ENCODE results near the gene RAB3GAP2. TPM values are rescaled to one million over a fixed set of nuclear protein-coding genes. Genes with fewer than 3 reads are reported as not detected.

Gene RAB3GAP2
- total and polyA plus RNA-seq, 10 of the 15 experiments (the other 5 are each of a cell fraction or from before 2014, with no cell fraction given) = 11.9 to 51.1 (median 24.4) TPM

DNA sequence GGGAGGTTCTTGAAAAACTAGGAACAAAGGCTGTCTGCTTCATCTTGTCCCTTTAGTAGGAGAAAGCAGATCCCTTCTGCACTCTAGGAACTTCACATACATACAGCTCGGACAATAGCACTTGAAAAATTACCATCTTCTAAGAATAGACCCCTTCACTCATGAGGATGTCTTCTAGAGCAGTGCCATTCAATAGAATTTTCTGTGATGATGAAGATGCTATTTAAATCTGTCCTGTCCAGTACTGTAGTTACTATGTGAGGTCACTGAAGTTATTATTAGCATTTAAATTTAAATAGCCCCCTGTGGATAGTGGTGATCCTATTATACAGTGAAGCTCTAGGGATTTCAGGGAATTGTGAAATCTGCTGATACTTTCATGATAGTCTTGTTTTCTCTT lies 46.4 kb upstream of the RAB3GAP2 start:
- in situ Hi-C loops (cut with MboI) = no loop called here
- Histone ChIP-seq H3K36me3 (ENCODE audit: control insufficient read depth in 2 of 2, insufficient read depth in 2 of 2, low read length in 1 of 2) (no peaks in the 10 kb centered on the region), H2AFZ (ENCODE audit: control insufficient read depth, low read depth, low read length) (no peak overlapping the region), H3K27ac (ENCODE audit: control insufficient read depth, insufficient read depth) (no peak overlapping the region), H3K9me3 (replicated peaks; ENCODE audit: control insufficient read depth, insufficient read depth, low read length) (no peaks in the 10 kb centered on the region), H3K27me3 (replicated peaks in 1 of 2; ENCODE audit: control insufficient read depth in 2 of 2, insufficient read depth in 2 of 2, low read length in 1 of 2) (peaks cover 0 to 1% of the 10 kb centered on the region in 2 experiments; a peak in 1 of 4 replicates), H3K4me3 (no peak overlapping the region), H4K20me1 (ENCODE audit: control insufficient read depth, insufficient read depth) (no peaks in the 10 kb centered on the region), H3K9ac (ENCODE audit: control insufficient read depth, insufficient read depth, low read length) (no peak overlapping the region), H3K79me2 (ENCODE audit: control insufficient read depth, insufficient read depth, low read length) (no peaks in the 10 kb centered on the region), H3K4me2 (ENCODE audit: control insufficient read depth, insufficient read depth) (no peak overlapping the region), H3K4me1 (ENCODE audit: control insufficient read depth, insufficient read depth, low read length) (no peaks in the 10 kb centered on the region)
- FAIRE-seq = no peak
- ChIA-PET POLR2A (no interaction called here), CTCF (interaction anchor here (1.4 kb wide), 1 partner anchor 22 kb away, joined by 3 read pairs; no protein-coding TSS in a partner anchor), SMC1A (ENCODE audit: uncharacterized antibody, unreplicated experiment) (no interaction called here), RAD21 (ENCODE audit: unreplicated experiment) (no interaction called here)
- intact Hi-C loops (cut with micrococcal nuclease; ENCODE audit: unreplicated experiment) = no loop called here
- no peak for TF ChIP-seq MXI1 (IDR thresholded peaks at IDR 0.05; ENCODE audit: low read depth, low read length)
- no peak for TF ChIP-seq TCF7 (IDR thresholded peaks at IDR 0.05; ENCODE audit: borderline replicate concordance)
- TF ChIP-seq SRF (IDR thresholded peaks at IDR 0.05; ENCODE audit: low read depth in 2 of 2, low read length in 2 of 2) = no peak
- TF ChIP-seq SREBF2 (IDR thresholded peaks at IDR 0.05; ENCODE audit: low read length) = no peak
- ATAC-seq = no peak
- no peak for DNase-seq (ENCODE audit: low read depth, low spot score)
- no TSS peak for BruUV-seq (replicated peaks)
- 18% methylated on average over 1 of the region's 1 CpG for WGBS (ENCODE audit: insufficient coverage, insufficient replicate concordance, low lambda C conversion rate, missing lambda C conversion rate)

DNA sequence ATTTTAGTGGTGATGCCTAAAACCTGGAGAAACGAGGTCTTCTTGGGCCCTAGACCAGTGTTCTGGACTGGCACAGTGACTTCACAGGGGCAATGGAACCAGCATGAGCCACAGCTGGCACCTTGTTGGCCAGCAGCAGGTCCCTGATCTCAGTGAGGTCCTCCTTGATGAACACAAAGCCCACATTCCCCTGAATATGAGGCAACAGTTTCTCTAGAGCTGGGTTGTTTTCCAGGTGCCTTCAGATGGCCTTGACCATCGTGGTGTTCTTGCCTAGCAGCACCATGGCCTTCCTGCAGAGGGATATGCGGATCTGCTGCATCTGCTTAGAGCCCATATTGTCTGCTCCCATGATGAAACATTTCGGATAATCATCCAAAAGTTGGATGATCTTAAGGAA lies 44.9 kb upstream of the RAB3GAP2 start:
- FAIRE-seq (no peak), ATAC-seq (no peak), DNase-seq (ENCODE audit: low read depth, low spot score) (no peak)
- H3K36me3 ChIP-seq (ENCODE audit: control insufficient read depth in 2 of 2, insufficient read depth in 2 of 2, low read length in 1 of 2) = no peaks in the 10 kb centered on the region
- intact Hi-C loops (cut with micrococcal nuclease; ENCODE audit: unreplicated experiment) = no loop called here
- no peak overlapping the region for H3K4me2 ChIP-seq (ENCODE audit: control insufficient read depth, insufficient read depth)
- 11% methylated on average over 4 of the region's 4 CpGs for WGBS (ENCODE audit: insufficient coverage, insufficient replicate concordance, low lambda C conversion rate, missing lambda C conversion rate)
- no peaks in the 10 kb centered on the region for H3K4me1 ChIP-seq (ENCODE audit: control insufficient read depth, insufficient read depth, low read length)
- H3K4me3 ChIP-seq = no peak overlapping the region
- ChIA-PET POLR2A (no interaction called here), RAD21 (ENCODE audit: unreplicated experiment) (no interaction called here), SMC1A (ENCODE audit: uncharacterized antibody, unreplicated experiment) (no interaction called here), CTCF (no interaction called here)
- TF ChIP-seq, protein P1, sequence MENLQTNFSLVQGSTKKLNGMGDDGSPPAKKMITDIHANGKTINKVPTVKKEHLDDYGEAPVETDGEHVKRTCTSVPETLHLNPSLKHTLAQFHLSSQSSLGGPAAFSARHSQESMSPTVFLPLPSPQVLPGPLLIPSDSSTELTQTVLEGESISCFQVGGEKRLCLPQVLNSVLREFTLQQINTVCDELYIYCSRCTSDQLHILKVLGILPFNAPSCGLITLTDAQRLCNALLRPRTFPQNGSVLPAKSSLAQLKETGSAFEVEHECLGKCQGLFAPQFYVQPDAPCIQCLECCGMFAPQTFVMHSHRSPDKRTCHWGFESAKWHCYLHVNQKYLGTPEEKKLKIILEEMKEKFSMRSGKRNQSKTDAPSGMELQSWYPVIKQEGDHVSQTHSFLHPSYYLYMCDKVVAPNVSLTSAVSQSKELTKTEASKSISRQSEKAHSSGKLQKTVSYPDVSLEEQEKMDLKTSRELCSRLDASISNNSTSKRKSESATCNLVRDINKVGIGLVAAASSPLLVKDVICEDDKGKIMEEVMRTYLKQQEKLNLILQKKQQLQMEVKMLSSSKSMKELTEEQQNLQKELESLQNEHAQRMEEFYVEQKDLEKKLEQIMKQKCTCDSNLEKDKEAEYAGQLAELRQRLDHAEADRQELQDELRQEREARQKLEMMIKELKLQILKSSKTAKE (IDR thresholded peaks at IDR 0.05; ENCODE audit: low read depth, poor library complexity, severe bottlenecking) = no peak
- TF ChIP-seq NR2C1 (IDR thresholded peaks at IDR 0.05) = no peak
- TF ChIP-seq TCF12 (IDR thresholded peaks at IDR 0.05; ENCODE audit: low read depth, low read length) = no peak
- TF ChIP-seq ZNF24 (IDR thresholded peaks at IDR 0.05) = no peak
- TF ChIP-seq CREB1 (IDR thresholded peaks at IDR 0.05; ENCODE audit: low read depth) = no peak
- no peak for TF ChIP-seq NRF1 (conservative IDR thresholded peaks at IDR 0.05; ENCODE audit: low read depth, low read length)
- TF ChIP-seq EGR1 (IDR thresholded peaks at IDR 0.05; ENCODE audit: borderline replicate concordance in 1 of 2, low read depth in 2 of 2, low read length in 2 of 2) = no peak
- no peak for TF ChIP-seq RFX5 (IDR thresholded peaks at IDR 0.05; ENCODE audit: low read depth, low read length)
- TF ChIP-seq ZNF274 (IDR thresholded peaks at IDR 0.05; ENCODE audit: insufficient read depth, insufficient read length) = no peak
- no peak for TF ChIP-seq NR2F1 (conservative IDR thresholded peaks at IDR 0.05)
- peaks cover 0 to 1% of the 10 kb centered on the region in 2 experiments; a peak in 2 of 4 replicates for H3K27me3 ChIP-seq (replicated peaks in 1 of 2; ENCODE audit: control insufficient read depth in 2 of 2, insufficient read depth in 2 of 2, low read length in 1 of 2)
- in situ Hi-C loops (cut with MboI) = no loop called here
- no peaks in the 10 kb centered on the region for H3K9me3 ChIP-seq (replicated peaks; ENCODE audit: control insufficient read depth, insufficient read depth, low read length)
- H4K20me1 ChIP-seq (ENCODE audit: control insufficient read depth, insufficient read depth) = no peaks in the 10 kb centered on the region
- H3K27ac ChIP-seq (ENCODE audit: control insufficient read depth, insufficient read depth) = no peak overlapping the region
- no peak overlapping the region for H3K9ac ChIP-seq (ENCODE audit: control insufficient read depth, insufficient read depth, low read length)
- H3K79me2 ChIP-seq (ENCODE audit: control insufficient read depth, insufficient read depth, low read length) = no peaks in the 10 kb centered on the region
- H2AFZ ChIP-seq (ENCODE audit: control insufficient read depth, low read depth, low read length) = no peak overlapping the region
- no TSS peak for BruUV-seq (replicated peaks)
